Measurements from ENCODE around the gene SUPT6H. TPM values are rescaled to one million over a fixed set of nuclear protein-coding genes. Genes with fewer than 3 reads are reported as not detected.

Gene SUPT6H
- total and polyA plus RNA-seq, 2 experiments from 2014 or later, result 26.5 to 39.7 TPM

DNA sequence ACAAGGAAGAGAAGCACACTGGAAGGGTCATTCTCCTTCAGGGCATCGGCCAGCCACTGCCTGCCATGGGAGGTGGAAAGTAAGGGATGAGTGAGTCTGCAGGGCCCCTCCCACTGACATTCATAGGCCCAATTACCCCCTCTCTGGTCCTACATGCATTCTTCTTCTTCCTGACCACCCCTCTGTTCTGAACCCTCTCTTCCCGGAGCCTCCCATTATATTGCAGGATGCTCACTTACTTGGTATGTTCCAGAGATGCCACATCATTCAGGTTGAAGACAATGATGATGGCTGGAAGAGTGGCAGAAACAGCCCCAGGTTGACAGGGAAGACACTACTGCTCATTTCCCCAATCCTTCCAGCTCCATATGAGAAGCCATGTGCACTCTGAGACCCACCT lies 53.2 kb downstream of the SUPT6H start:
- Histone ChIP-seq H3K36me3 (ENCODE audit: low read depth) (0 out of 2 replicates have a peak, but pooled peaks cover 12% of the 10 kb centered on the region), H3K27ac (no peak overlapping the region), H3K9ac (no peak overlapping the region), H3K27me3 (replicated peaks; ENCODE audit: insufficient read depth) (no peaks in the 10 kb centered on the region), H3K9me2 (ENCODE audit: insufficient read depth) (no peaks in the 10 kb centered on the region), H3F3A (ENCODE audit: insufficient read depth) (peaks cover 22% of the 10 kb centered on the region), H3K4me1 (ENCODE audit: insufficient read depth) (peaks cover 18% of the 10 kb centered on the region), H3K79me2 (ENCODE audit: insufficient read depth) (peaks cover 32% of the 10 kb centered on the region), H2AFZ (no peak overlapping the region), H4K20me1 (ENCODE audit: insufficient read depth) (no peaks in the 10 kb centered on the region), H3K4me3 (no peak overlapping the region), H3K4me2 (ENCODE audit: unreplicated experiment) (no peak overlapping the region), H3K9me3 (ENCODE audit: low read depth) (no peaks in the 10 kb centered on the region)
- in situ Hi-C loops (cut with MboI), result no loop called here
- DNase-seq, result no peak
- 89 to 100% methylated on average over 2 of the region's 2 CpGs for WGBS, 2 experiments (ENCODE audit: low coverage in 1 of 2, low lambda C conversion rate in 2 of 2, missing lambda C conversion rate in 2 of 2)
- TF ChIP-seq EZH2phosphoT487 (IDR thresholded peaks at IDR 0.05; ENCODE audit: insufficient read depth, low read depth) (no peak), EZH2 (IDR thresholded peaks at IDR 0.05; ENCODE audit: insufficient read depth, poor library complexity, severe bottlenecking) (no peak)

DNA sequence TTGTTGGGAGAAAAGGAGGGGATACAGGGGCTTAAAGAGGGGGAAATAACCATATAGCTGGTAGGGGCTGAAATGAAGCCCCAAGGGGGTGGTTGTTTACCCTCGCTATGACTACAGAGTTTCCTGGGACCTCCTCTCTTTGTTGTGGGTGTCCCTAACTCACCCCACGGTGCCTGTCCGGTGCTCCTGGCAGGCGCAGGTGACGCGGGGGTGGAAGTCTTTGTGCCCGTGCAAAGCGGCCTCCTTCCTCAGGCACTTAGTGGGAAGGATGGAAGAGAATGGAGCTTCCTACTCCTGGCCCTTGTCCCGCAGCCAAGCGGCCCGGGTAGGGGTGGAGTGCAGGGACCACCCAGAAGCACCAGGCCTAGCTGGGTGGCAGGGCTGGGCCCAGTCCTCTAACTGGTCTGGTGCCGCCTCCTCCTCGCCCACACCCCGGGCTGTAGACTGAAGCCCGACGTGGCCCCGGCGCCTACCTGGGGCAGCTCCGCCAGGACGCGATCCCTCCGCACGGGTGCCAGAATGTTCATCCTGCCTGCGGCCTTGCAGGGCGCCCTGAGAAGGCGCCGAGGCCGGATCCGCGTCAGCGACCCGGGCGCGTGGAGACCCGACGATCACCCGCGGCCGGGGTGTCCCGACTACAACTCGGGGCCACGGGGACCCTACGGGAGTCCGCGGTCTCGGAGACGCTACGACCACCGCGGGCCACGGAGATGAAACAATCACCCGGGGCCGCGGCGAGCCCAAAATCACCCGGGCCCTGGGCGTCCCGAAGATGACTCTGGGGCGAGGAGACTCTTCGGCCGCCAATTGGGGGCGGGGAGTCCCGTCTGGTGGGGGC lies 55.0 kb downstream of the SUPT6H start:
- peak; percentile 73 for DNase-seq

DNA sequence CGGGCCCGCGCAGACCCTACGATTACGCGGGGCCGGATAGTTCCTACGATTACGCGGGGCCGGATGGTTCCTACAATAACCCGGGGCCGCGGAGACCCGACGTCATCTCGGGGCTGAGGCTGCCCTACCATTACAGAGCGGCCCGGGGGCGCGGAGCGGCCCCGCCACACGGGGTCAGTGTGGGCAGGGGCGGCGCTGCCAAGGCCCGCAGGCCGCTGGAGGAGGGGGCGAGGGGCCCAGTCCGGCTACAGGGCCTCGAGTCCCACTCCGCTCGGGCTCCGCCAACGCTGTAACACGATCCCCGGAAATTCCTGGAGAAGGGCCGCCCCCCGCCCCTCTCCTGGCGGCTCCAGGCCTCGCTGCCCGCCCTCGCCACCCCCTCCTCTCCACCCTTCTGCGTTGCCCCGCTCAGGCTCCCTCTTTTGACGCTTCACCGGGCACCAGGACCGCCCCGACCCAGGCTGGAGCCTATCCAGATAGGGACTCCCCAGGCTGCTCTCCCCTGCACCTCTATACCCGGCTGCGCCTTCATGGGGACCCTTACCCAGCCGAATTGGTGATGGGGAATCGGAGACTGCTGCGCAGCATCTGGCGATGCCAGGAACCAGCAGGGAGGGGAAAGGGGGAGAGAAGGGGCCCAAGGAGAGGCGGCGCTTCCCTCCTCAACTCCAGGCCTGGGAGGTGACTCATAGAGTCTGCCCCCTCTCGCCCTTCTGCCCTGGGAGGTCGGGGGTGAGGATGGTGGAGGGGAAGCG lies 55.8 kb downstream of the SUPT6H start, which contains the start of gene RAB34:
Gene RAB34 (minus strand): TSS at position 291 of the 755 bp plus-strand sequence. CDS start 602 bp downstream, outside the sequence.
- 1 to 3% methylated on average over 42 to 55 of the region's 60 CpGs for WGBS, 2 experiments (ENCODE audit: low coverage in 1 of 2, low lambda C conversion rate in 2 of 2, missing lambda C conversion rate in 2 of 2)
- TF ChIP-seq EZH2 (IDR thresholded peaks at IDR 0.05; ENCODE audit: insufficient read depth, poor library complexity, severe bottlenecking) (no peak), EZH2phosphoT487 (IDR thresholded peaks at IDR 0.05; ENCODE audit: insufficient read depth, low read depth) (no peak)
- H3K4me3 ChIP-seq, result peak within 1 kb of the TSS; percentile 83
- no peaks in the 10 kb centered on the region for H3K9me2 ChIP-seq (ENCODE audit: insufficient read depth)
- H3K4me1 ChIP-seq (ENCODE audit: insufficient read depth), result peaks cover 24% of the 10 kb centered on the region
- peaks cover 31% of the 10 kb centered on the region for H3F3A ChIP-seq (ENCODE audit: insufficient read depth)
- no peaks in the 10 kb centered on the region for H3K27me3 ChIP-seq (replicated peaks; ENCODE audit: insufficient read depth)
- H3K36me3 ChIP-seq (ENCODE audit: low read depth), result peaks cover 29% of the 10 kb centered on the region; the same call in 1 of the 2 replicates
- peak within 1 kb of the TSS; percentile 93 for H3K4me2 ChIP-seq (ENCODE audit: unreplicated experiment)
- DNase-seq, result peak; percentile 89
- H2AFZ ChIP-seq, result peak within 1 kb of the TSS; percentile 75
- no peaks in the 10 kb centered on the region for H4K20me1 ChIP-seq (ENCODE audit: insufficient read depth)
- H3K9me3 ChIP-seq (ENCODE audit: low read depth), result no peaks in the 10 kb centered on the region
- in situ Hi-C loops (cut with MboI), result no loop called here
- peak within 1 kb of the TSS; percentile 93 for H3K9ac ChIP-seq
- peaks cover 58% of the 10 kb centered on the region for H3K79me2 ChIP-seq (ENCODE audit: insufficient read depth)
- peak within 1 kb of the TSS; percentile 87 for H3K27ac ChIP-seq

More for the DNA sequence above, 55.0 kb downstream of the SUPT6H start:
- in situ Hi-C loops (cut with MboI), result no loop called here
- Histone ChIP-seq H3K36me3 (ENCODE audit: low read depth) (peaks cover 24% of the 10 kb centered on the region; the same call in 1 of the 2 replicates), H3K27ac (peak overlapping the region; percentile 87), H3F3A (ENCODE audit: insufficient read depth) (peaks cover 31% of the 10 kb centered on the region), H3K9me2 (ENCODE audit: insufficient read depth) (no peaks in the 10 kb centered on the region), H3K9ac (peak overlapping the region; percentile 93), H3K79me2 (ENCODE audit: insufficient read depth) (peaks cover 50% of the 10 kb centered on the region), H3K4me3 (peak overlapping the region; percentile 83), H4K20me1 (ENCODE audit: insufficient read depth) (no peaks in the 10 kb centered on the region), H3K4me1 (ENCODE audit: insufficient read depth) (peaks cover 21% of the 10 kb centered on the region), H2AFZ (peak overlapping the region; percentile 53), H3K4me2 (ENCODE audit: unreplicated experiment) (peak overlapping the region; percentile 93), H3K27me3 (replicated peaks; ENCODE audit: insufficient read depth) (no peaks in the 10 kb centered on the region), H3K9me3 (ENCODE audit: low read depth) (no peaks in the 10 kb centered on the region)
- 2% methylated on average over 50 to 61 of the region's 63 CpGs for WGBS, 2 experiments (ENCODE audit: low coverage in 1 of 2, low lambda C conversion rate in 2 of 2, missing lambda C conversion rate in 2 of 2)
- TF ChIP-seq EZH2phosphoT487 (IDR thresholded peaks at IDR 0.05; ENCODE audit: insufficient read depth, low read depth), result no peak
- no peak for TF ChIP-seq EZH2 (IDR thresholded peaks at IDR 0.05; ENCODE audit: insufficient read depth, poor library complexity, severe bottlenecking)

DNA sequence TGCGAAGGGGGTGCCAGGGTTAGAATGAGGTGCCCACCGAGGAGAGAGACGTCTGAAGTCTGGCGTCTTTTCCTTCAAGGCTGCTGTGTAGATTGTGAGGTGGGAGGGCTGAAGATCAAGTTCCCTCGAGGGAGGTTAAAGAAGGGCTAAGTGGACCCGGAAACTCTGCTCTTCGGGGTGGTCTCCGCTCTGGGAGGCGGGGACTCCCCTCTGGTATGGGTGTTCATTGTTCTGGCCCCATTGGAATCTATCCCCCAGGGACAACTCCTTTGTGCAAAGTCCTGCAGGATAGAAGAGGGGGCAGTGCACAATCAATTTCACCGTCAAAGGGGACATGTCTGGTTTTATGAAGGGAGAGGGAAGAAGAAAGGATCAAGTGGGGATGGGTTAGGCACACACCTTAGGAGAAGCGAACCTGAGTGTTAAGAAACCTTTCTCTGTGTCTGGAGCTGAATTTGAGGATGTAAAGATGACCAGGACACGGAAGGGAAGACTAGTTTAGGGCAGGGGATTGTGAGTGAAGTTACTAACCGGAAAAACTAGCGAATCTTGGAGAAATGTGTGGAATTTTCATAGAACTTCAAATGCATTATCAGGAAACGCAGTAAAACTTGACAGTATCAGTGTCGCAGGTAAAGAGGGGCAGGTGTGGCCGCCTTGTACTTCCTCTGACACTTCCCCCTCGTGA lies 56.5 kb downstream of the SUPT6H start:
- H4K20me1 ChIP-seq (ENCODE audit: insufficient read depth), result no peaks in the 10 kb centered on the region
- H3K36me3 ChIP-seq (ENCODE audit: low read depth), result peaks cover 35% of the 10 kb centered on the region; the same call in 1 of the 2 replicates
- in situ Hi-C loops (cut with MboI), result no loop called here
- no peaks in the 10 kb centered on the region for H3K9me2 ChIP-seq (ENCODE audit: insufficient read depth)
- peaks cover 65% of the 10 kb centered on the region for H3K79me2 ChIP-seq (ENCODE audit: insufficient read depth)
- 10 to 12% methylated on average over 18 of the region's 18 CpGs for WGBS, 2 experiments (ENCODE audit: low coverage in 1 of 2, low lambda C conversion rate in 2 of 2, missing lambda C conversion rate in 2 of 2)
- H3F3A ChIP-seq (ENCODE audit: insufficient read depth), result peaks cover 34% of the 10 kb centered on the region
- peaks cover 30% of the 10 kb centered on the region for H3K4me1 ChIP-seq (ENCODE audit: insufficient read depth)
- peak; percentile 39 for DNase-seq
- TF ChIP-seq EZH2 (IDR thresholded peaks at IDR 0.05; ENCODE audit: insufficient read depth, poor library complexity, severe bottlenecking), result no peak
- no peak for TF ChIP-seq EZH2phosphoT487 (IDR thresholded peaks at IDR 0.05; ENCODE audit: insufficient read depth, low read depth)
- no peaks in the 10 kb centered on the region for H3K9me3 ChIP-seq (ENCODE audit: low read depth)
- H3K27me3 ChIP-seq (replicated peaks; ENCODE audit: insufficient read depth), result no peaks in the 10 kb centered on the region
- H2AFZ ChIP-seq, result peak overlapping the region; percentile 75
- H3K4me2 ChIP-seq (ENCODE audit: unreplicated experiment), result peak overlapping the region; percentile 93
- peak overlapping the region; percentile 83 for H3K4me3 ChIP-seq
- peak overlapping the region; percentile 93 for H3K9ac ChIP-seq
- peak overlapping the region; percentile 87 for H3K27ac ChIP-seq
